Neuronal stem cell (in vitro differentiated cells): ENCODE measurements around the gene COG5.
A peak's percentile ranks its signal among the peaks of the same experiment; 100 is the strongest.

Experiments used
- DNase-seq: peaks from one replicate; pipeline ENCODE4 v3.0.0-alpha.2; 2013; ENCODE audit warnings: low spot score
- H2AFZ ChIP-seq: one replicate; pipeline ENCODE4 v1.6.1; 2013; ENCODE audit warnings: mild to moderate bottlenecking, low read length, inconsistent platforms
- H2AK5ac ChIP-seq: 2 replicates; pipeline ENCODE4 v1.6.1; 2013; ENCODE audit warnings: low read depth, mild to moderate bottlenecking, inconsistent platforms, low read length, moderate library complexity, mixed read lengths
- H2BK120ac ChIP-seq: 2 replicates; pipeline ENCODE4 v1.6.1; 2013; ENCODE audit warnings: low read depth, mild to moderate bottlenecking, inconsistent platforms, low read length, moderate library complexity, mixed read lengths
- H2BK12ac ChIP-seq: one replicate; pipeline ENCODE4 v1.6.1; 2013; ENCODE audit warnings: low read length, inconsistent platforms
- H2BK15ac ChIP-seq: 2 replicates; pipeline ENCODE4 v1.6.1; 2013; ENCODE audit warnings: mild to moderate bottlenecking, low read length, inconsistent platforms, mixed read lengths
- H2BK5ac ChIP-seq: one replicate; pipeline ENCODE4 v1.6.1; 2013; ENCODE audit warnings: inconsistent platforms, mild to moderate bottlenecking, low read length, moderate library complexity
- H3K14ac ChIP-seq: one replicate; pipeline ENCODE4 v1.6.1; 2013; ENCODE audit warnings: low read length, inconsistent platforms
- H3K18ac ChIP-seq: 2 replicates; pipeline ENCODE4 v1.6.1; 2013; ENCODE audit warnings: low read length, inconsistent platforms
- H3K23ac ChIP-seq: 2 replicates; pipeline ENCODE4 v1.6.1; 2013; ENCODE audit warnings: low read depth, mild to moderate bottlenecking, mixed read lengths, low read length, inconsistent platforms; ENCODE audit not compliant: poor library complexity
- H3K27ac ChIP-seq: replicated peaks from 3 replicates; pipeline ENCODE4 v1.5.1; 2013; ENCODE audit warnings: low read length, inconsistent platforms
- H3K27me3 ChIP-seq, 3 experiments: 2 replicates each; pipeline ENCODE4 v1.6.1; 2013; ENCODE audit warnings: low read length in 3 of 3, mild to moderate bottlenecking in 2 of 3, inconsistent platforms in 1 of 3, low read depth in 1 of 3, mixed read lengths in 1 of 3, moderate library complexity in 1 of 3; ENCODE audit not compliant: control insufficient read depth in 3 of 3, insufficient read depth in 3 of 3
- H3K36me3 ChIP-seq, 2 donors: replicated peaks in 1 of 2; 2 replicates each; pipeline ENCODE4 v1.6.1; 2013; ENCODE audit warnings: low read length in 2 of 2; ENCODE audit not compliant: control insufficient read depth in 2 of 2, insufficient read depth in 2 of 2
- H3K4ac ChIP-seq: 2 replicates; pipeline ENCODE4 v1.6.1; 2013; ENCODE audit warnings: inconsistent platforms, mild to moderate bottlenecking, low read length, moderate library complexity
- H3K4me1 ChIP-seq, 2 donors: 1 replicate in 1 of 2; 2 replicates in 1 of 2; pipeline ENCODE4 v1.6.1; 2013; ENCODE audit warnings: low read length in 2 of 2, low read depth in 1 of 2; ENCODE audit not compliant: control insufficient read depth in 2 of 2, insufficient read depth in 1 of 2
- H3K4me2 ChIP-seq: one replicate; pipeline ENCODE4 v1.6.1; 2013; ENCODE audit warnings: mild to moderate bottlenecking, low read length, inconsistent platforms; ENCODE audit not compliant: insufficient read depth, poor library complexity, severe bottlenecking
- H3K4me3 ChIP-seq, 2 donors: 2 replicates each; pipeline ENCODE4 v1.5.1; 2013; ENCODE audit warnings: low read length in 2 of 2, mild to moderate bottlenecking in 2 of 2, inconsistent platforms in 1 of 2, moderate library complexity in 1 of 2
- H3K79me1 ChIP-seq: one replicate; pipeline ENCODE4 v1.6.1; 2013; ENCODE audit warnings: low read depth, mild to moderate bottlenecking, inconsistent platforms, low read length, moderate library complexity
- H3K9ac ChIP-seq: one replicate; pipeline ENCODE4 v1.6.1; 2013; ENCODE audit warnings: mild to moderate bottlenecking, low read depth, low read length, inconsistent platforms; ENCODE audit not compliant: poor library complexity
- H3K9me3 ChIP-seq, 2 donors: replicated peaks in 1 of 2; 2 replicates each; pipeline versions ENCODE3 to v1.6.1; 2013; ENCODE audit warnings: low read length in 2 of 2, mild to moderate bottlenecking in 2 of 2, inconsistent platforms in 1 of 2, low read depth in 1 of 2, mixed read lengths in 1 of 2, moderate library complexity in 1 of 2; ENCODE audit not compliant: control insufficient read depth in 2 of 2, insufficient read depth in 1 of 2
- H4K8ac ChIP-seq: one replicate; pipeline ENCODE4 v1.6.1; 2013; ENCODE audit warnings: low read depth, mild to moderate bottlenecking, inconsistent platforms, low read length, moderate library complexity
- H4K91ac ChIP-seq: one replicate; pipeline ENCODE4 v1.6.1; 2013; ENCODE audit warnings: low read length, low read depth, mild to moderate bottlenecking, inconsistent platforms; ENCODE audit not compliant: poor library complexity
- WGBS, 2 donors: extraction: QIAGEN DNeasy Blood & Tissue Kit; methylation state at CpG; one replicate each; pipeline ENCODE4 v1.1.7; 2013; ENCODE audit warnings: missing lambda C conversion rate in 2 of 2, mixed read lengths in 1 of 2; ENCODE audit not compliant: insufficient read length in 2 of 2, insufficient replicate concordance in 1 of 2; ENCODE audit errors: extremely low coverage in 2 of 2; 5-methylcytosine and 5-hydroxymethylcytosine counted together

The COG5 gene

DNA sequence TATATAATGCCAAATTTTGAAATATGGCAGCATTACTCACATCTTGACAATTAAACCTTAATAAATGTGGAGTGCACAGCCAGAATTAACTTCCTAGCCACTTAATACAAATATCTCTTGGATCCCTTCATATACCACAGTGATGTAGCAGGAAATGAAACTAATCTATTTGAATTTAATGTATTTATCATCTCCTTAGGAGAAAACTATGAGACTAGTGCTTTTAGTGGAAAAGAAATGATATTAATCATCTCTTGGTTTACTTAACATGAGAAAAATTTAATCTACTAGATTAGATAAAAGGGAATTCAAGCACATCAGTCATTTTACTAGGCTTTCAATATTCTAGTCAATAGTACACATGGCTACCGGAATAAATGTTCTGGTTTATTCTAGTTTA, 149.5 kb downstream of the COG5 start:
- H3K79me1 ChIP-seq: no peaks in the 10 kb centered on the region
- no peak overlapping the region for H3K14ac ChIP-seq
- H4K91ac ChIP-seq: no peak overlapping the region
- H2BK5ac ChIP-seq: no peak overlapping the region
- H3K4ac ChIP-seq: no peak overlapping the region
- H2BK12ac ChIP-seq: no peak overlapping the region
- H3K27ac ChIP-seq: no peak overlapping the region
- H2AFZ ChIP-seq: no peak overlapping the region
- no peak overlapping the region for H3K9ac ChIP-seq
- H3K18ac ChIP-seq: no peak overlapping the region
- no peak overlapping the region for H3K4me3 ChIP-seq
- no peaks in the 10 kb centered on the region for H3K9me3 ChIP-seq
- no peak overlapping the region for H4K8ac ChIP-seq
- no peak for DNase-seq
- H3K4me1 ChIP-seq: no peaks in the 10 kb centered on the region
- H2AK5ac ChIP-seq: no peak overlapping the region
- H3K4me2 ChIP-seq: no peak overlapping the region
- no peak overlapping the region for H2BK120ac ChIP-seq
- no CpG with 5 or more reads among the region's 1 CpG for WGBS, 2 donors
- no peak overlapping the region for H3K23ac ChIP-seq
- no peaks in the 10 kb centered on the region for H3K27me3 ChIP-seq
- peaks cover 0 to 3% of the 10 kb centered on the region in 2 donors for H3K36me3 ChIP-seq
- H2BK15ac ChIP-seq: no peak overlapping the region

DNA sequence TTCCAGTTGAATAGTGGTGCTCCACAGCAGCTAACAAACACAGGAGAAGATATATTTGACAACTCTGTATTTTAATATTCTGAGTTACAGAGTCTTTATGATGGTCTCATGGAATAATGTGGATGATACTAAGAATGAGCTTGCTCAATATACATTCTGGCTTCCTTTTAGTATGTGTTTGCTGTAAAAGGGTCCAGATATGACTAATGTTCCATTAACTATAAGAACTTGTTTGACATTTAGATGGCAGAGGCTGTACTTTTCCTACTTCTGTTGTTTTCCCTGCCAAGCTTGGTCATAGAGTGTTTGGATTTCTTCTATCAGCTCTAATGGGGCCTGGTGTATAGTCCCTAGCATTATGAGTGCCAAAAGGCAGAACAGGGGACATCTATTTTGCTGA, 155.4 kb downstream of the COG5 start:
- Histone ChIP-seq H3K4me2 (no peak overlapping the region), H2BK120ac (no peak overlapping the region), H3K79me1 (no peaks in the 10 kb centered on the region), H2AK5ac (no peak overlapping the region), H3K36me3 (peaks cover 0 to 3% of the 10 kb centered on the region in 2 donors), H3K4ac (no peak overlapping the region), H3K18ac (no peak overlapping the region), H3K14ac (no peak overlapping the region), H2BK15ac (no peak overlapping the region), H4K91ac (no peak overlapping the region), H4K8ac (no peak overlapping the region), H2AFZ (no peak overlapping the region), H3K4me1 (peaks cover 0 to 2% of the 10 kb centered on the region in 2 donors), H2BK12ac (no peak overlapping the region), H3K9me3 (no peaks in the 10 kb centered on the region), H3K9ac (no peak overlapping the region), H3K27ac (no peak overlapping the region), H3K4me3 (no peak overlapping the region), H3K27me3 (no peaks in the 10 kb centered on the region), H2BK5ac (no peak overlapping the region), H3K23ac (no peak overlapping the region)
- no peak for DNase-seq

- Histone ChIP-seq H2AK5ac (no peak overlapping the region), H3K36me3 (peaks cover 0 to 3% of the 10 kb centered on the region in 2 donors), H3K9me3 (no peaks in the 10 kb centered on the region), H3K4me2 (no peak overlapping the region), H3K14ac (no peak overlapping the region), H2BK15ac (no peak overlapping the region), H3K23ac (no peak overlapping the region), H3K27ac (no peak overlapping the region), H2BK5ac (no peak overlapping the region), H3K4me1 (peaks cover 0 to 2% of the 10 kb centered on the region in 2 donors), H2BK120ac (no peak overlapping the region), H3K27me3 (no peaks in the 10 kb centered on the region), H2BK12ac (no peak overlapping the region), H4K91ac (no peak overlapping the region), H3K18ac (no peak overlapping the region), H3K9ac (no peak overlapping the region), H2AFZ (no peak overlapping the region), H3K4me3 (no peak overlapping the region), H3K79me1 (no peaks in the 10 kb centered on the region), H4K8ac (no peak overlapping the region), H3K4ac (no peak overlapping the region)
- DNase-seq: no peak
Measured at GRCh38 chr7:107405559-107405958, 158.2 kb downstream of the COG5 start.

DNA sequence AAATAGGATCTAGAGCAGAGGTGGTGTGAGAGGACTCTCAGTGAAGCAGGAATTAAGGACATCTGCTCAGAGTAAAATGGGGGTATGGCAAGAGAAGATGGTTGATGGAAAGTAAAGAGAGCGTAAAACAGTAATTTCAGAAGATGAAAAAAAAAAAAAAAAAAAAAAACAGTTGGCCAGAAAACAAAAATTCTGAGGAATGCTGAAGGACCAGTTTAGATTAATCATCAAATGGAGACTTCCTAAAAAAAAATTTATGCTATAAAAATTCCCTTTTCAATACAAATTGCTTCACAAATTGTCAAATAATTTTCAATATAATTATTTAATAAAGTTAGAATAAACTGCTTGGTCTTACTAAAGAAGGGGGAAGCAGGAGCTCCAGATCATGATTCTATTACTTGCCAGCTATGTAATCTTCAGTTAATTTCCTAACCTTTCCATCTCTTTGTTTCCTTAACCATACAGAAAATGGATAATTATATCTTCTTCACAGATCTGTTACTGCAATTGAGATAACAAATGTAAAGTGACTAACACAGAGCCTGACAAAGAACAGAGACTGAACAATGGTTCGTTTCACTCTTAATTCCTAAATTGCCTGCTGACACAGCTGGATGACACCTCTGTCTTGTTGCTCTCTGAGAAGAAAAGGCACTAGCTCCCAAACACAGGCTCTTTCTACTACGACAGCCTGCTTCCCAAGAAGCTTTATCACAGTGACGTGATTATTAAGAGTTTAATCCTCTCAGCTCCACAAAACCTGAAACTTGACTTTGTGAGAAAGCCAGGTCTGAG, 158.8 kb downstream of the COG5 start:
- peaks cover 0 to under 1% of the 10 kb centered on the region in 2 donors for H3K36me3 ChIP-seq
- no peak overlapping the region for H3K23ac ChIP-seq
- no peak overlapping the region for H2AK5ac ChIP-seq
- no peak overlapping the region for H3K14ac ChIP-seq
- no peak overlapping the region for H2BK12ac ChIP-seq
- H2BK5ac ChIP-seq: no peak overlapping the region
- no peaks in the 10 kb centered on the region for H3K9me3 ChIP-seq
- H3K18ac ChIP-seq: no peak overlapping the region
- H3K4me1 ChIP-seq: peaks cover 0 to 2% of the 10 kb centered on the region in 2 donors
- no peak overlapping the region for H2BK120ac ChIP-seq
- no peak overlapping the region for H4K91ac ChIP-seq
- 100% methylated on average over 1 of the region's 4 CpGs; no CpG with 5 or more reads in 1 of the 2 donors for WGBS, 2 donors
- H3K4ac ChIP-seq: no peak overlapping the region
- H4K8ac ChIP-seq: no peak overlapping the region
- H3K4me2 ChIP-seq: no peak overlapping the region
- no peak overlapping the region for H3K4me3 ChIP-seq
- no peak overlapping the region for H2BK15ac ChIP-seq
- no peak overlapping the region for H2AFZ ChIP-seq
- no peaks in the 10 kb centered on the region for H3K27me3 ChIP-seq
- DNase-seq: peak; percentile 24
- H3K79me1 ChIP-seq: no peaks in the 10 kb centered on the region
- H3K27ac ChIP-seq: no peak overlapping the region
- no peak overlapping the region for H3K9ac ChIP-seq
